H1 (cell line): ENCODE measurements around the gene RAPGEF6. TPM values are rescaled to one million over a fixed set of nuclear protein-coding genes. Genes with fewer than 3 reads are reported as not detected.
"Not testable (repeated sequence)": the region's sequence is repeated elsewhere in the genome, so short reads cannot be mapped to it uniquely, and the experiment has no call there.

ENCODE experiments used
- CTCF ChIA-PET: fragments of 300-600 bp; sonication (Branson Sonifier 250); formaldehyde crosslinking; loops from one replicate; lab custom pipeline; 2021; ENCODE audit not compliant: partially characterized antibody; lab: Charles Lee
- POLR2A ChIA-PET: fragments of 300-600 bp; sonication (Branson Sonifier 250); formaldehyde crosslinking; loops from one replicate; lab custom pipeline; 2021; ENCODE audit warnings: inconsistent platforms; ENCODE audit not compliant: partially characterized antibody; lab: Charles Lee
- DNase-seq, 2 experiments: peaks; one replicate each; pipeline versions ENCODE4 v3.0.0 to v3.0.0-alpha.2; 2010 to 2022; ENCODE audit warnings: low spot score in 2 of 2, low read depth in 1 of 2, mixed read lengths in 1 of 2
- FAIRE-seq: peaks from 2 replicates; lab custom pipeline; 2011; peaks lifted over from hg19 to GRCh38; lab: Jason Lieb, UNC
- H2AFZ ChIP-seq: 2 replicates; pipeline ENCODE4 v1.8.1; 2012; ENCODE audit warnings: low read length, inconsistent platforms
- H2AK5ac ChIP-seq: 2 replicates; pipeline ENCODE4 v1.6.1; 2013; ENCODE audit warnings: low read depth, low read length
- H2BK120ac ChIP-seq: replicated peaks from 2 replicates; pipeline ENCODE3; 2013; ENCODE audit warnings: low read depth, low read length, inconsistent platforms
- H2BK12ac ChIP-seq: 2 replicates; pipeline ENCODE4 v1.6.1; 2013; ENCODE audit warnings: low read depth, low read length
- H2BK15ac ChIP-seq: 2 replicates; pipeline ENCODE4 v1.6.1; 2013; ENCODE audit warnings: low read length
- H2BK20ac ChIP-seq: 2 replicates; pipeline ENCODE4 v1.6.1; 2013; ENCODE audit warnings: low read length
- H2BK5ac ChIP-seq: 2 replicates; pipeline ENCODE4 v1.6.1; 2013; ENCODE audit warnings: low read depth, low read length
- H3K14ac ChIP-seq: 2 replicates; pipeline ENCODE4 v1.6.1; 2013; ENCODE audit warnings: inconsistent platforms; ENCODE audit not compliant: insufficient read length
- H3K18ac ChIP-seq: 2 replicates; pipeline ENCODE4 v1.6.1; 2013; ENCODE audit warnings: low read length; ENCODE audit errors: extremely low read depth
- H3K23ac ChIP-seq: 2 replicates; pipeline ENCODE4 v1.6.1; 2013; ENCODE audit warnings: inconsistent platforms; ENCODE audit not compliant: insufficient read length
- H3K23me2 ChIP-seq: 2 replicates; pipeline ENCODE4 v1.6.1; 2013; ENCODE audit warnings: low read depth, low read length
- H3K27ac ChIP-seq: 2 replicates; pipeline ENCODE4 v1.6.1; 2011; ENCODE audit warnings: low read depth, low read length, inconsistent platforms
- H3K27me3 ChIP-seq, 4 experiments: replicated peaks in 1 of 4; 1 replicate in 1 of 4; 2 replicates in 3 of 4; pipeline versions ENCODE4 v1.6.1 to v1.8.1; 2011 to 2013; ENCODE audit warnings: low read length in 3 of 4, mild to moderate bottlenecking in 3 of 4, inconsistent platforms in 2 of 4, mixed read lengths in 2 of 4, moderate library complexity in 1 of 4; ENCODE audit not compliant: control insufficient read depth in 3 of 4, insufficient read depth in 3 of 4; ENCODE audit errors: extremely low read depth in 1 of 4
- H3K36me3 ChIP-seq, 4 experiments: 2 replicates each; pipeline versions ENCODE4 v1.6.1 to v1.8.1; 2011 to 2013; ENCODE audit warnings: mild to moderate bottlenecking in 4 of 4, low read length in 3 of 4, moderate library complexity in 2 of 4, control low read depth in 1 of 4, inconsistent platforms in 1 of 4; ENCODE audit not compliant: insufficient read depth in 4 of 4, control insufficient read depth in 2 of 4
- H3K4ac ChIP-seq: replicated peaks from 2 replicates; pipeline ENCODE3; 2013; ENCODE audit warnings: low read length, low read depth, mixed read lengths, inconsistent platforms; ENCODE audit not compliant: insufficient read length
- H3K4me1 ChIP-seq, 4 experiments: replicated peaks in 1 of 4; 1 replicate in 1 of 4; 2 replicates in 3 of 4; pipeline versions ENCODE4 v1.6.1 to v1.8.1; 2011 to 2013; ENCODE audit warnings: low read length in 3 of 4, inconsistent platforms in 2 of 4, mixed read lengths in 1 of 4; ENCODE audit not compliant: insufficient read depth in 4 of 4, control insufficient read depth in 3 of 4
- H3K4me2 ChIP-seq, 2 experiments: 2 replicates each; pipeline versions ENCODE4 v1.6.1 to v1.8.1; 2011 to 2013; ENCODE audit warnings: low read depth in 2 of 2, low read length in 2 of 2, control low read depth in 1 of 2, inconsistent platforms in 1 of 2, mild to moderate bottlenecking in 1 of 2; ENCODE audit not compliant: insufficient read depth in 1 of 2
- H3K4me3 ChIP-seq, 4 experiments: fragments of 200-600, 300-600 bp in 1 of 4; sonication (generic), shearing (Covaris generic), sonication (Bioruptor Twin) in 1 of 4; 2 replicates each; pipeline versions ENCODE4 v1.5.1 to v1.8.1; 2011 to 2016; ENCODE audit warnings: low read length in 4 of 4, low read depth in 3 of 4, control low read depth in 2 of 4, inconsistent platforms in 2 of 4, mild to moderate bottlenecking in 2 of 4, mixed read lengths in 1 of 4, moderate library complexity in 1 of 4; ENCODE audit not compliant: insufficient read depth in 2 of 4; ENCODE audit errors: extremely low read depth in 1 of 4
- H3K56ac ChIP-seq: replicated peaks from 2 replicates; pipeline ENCODE3; 2013; ENCODE audit warnings: low read depth, mild to moderate bottlenecking, mixed read lengths, low read length, inconsistent platforms; ENCODE audit not compliant: insufficient read length
- H3K79me1 ChIP-seq: 2 replicates; pipeline ENCODE4 v1.6.1; 2013; ENCODE audit warnings: low read depth, low read length, control low read depth
- H3K79me2 ChIP-seq, 2 experiments: 2 replicates each; pipeline versions ENCODE4 v1.6.1 to v1.8.1; 2012 to 2013; ENCODE audit warnings: low read length in 2 of 2, mild to moderate bottlenecking in 2 of 2, inconsistent platforms in 1 of 2; ENCODE audit not compliant: insufficient read depth in 2 of 2, control insufficient read depth in 1 of 2
- H3K9ac ChIP-seq, 4 experiments: replicated peaks in 1 of 4; 1 replicate in 1 of 4; 2 replicates in 3 of 4; pipeline versions ENCODE4 v1.6.1 to v1.8.1; 2011 to 2013; ENCODE audit warnings: low read depth in 3 of 4, low read length in 3 of 4, control low read depth in 2 of 4, mild to moderate bottlenecking in 2 of 4, moderate library complexity in 2 of 4, inconsistent platforms in 1 of 4; ENCODE audit errors: extremely low read depth in 1 of 4
- H3K9me3 ChIP-seq, 2 experiments: 2 replicates each; pipeline versions ENCODE4 v1.6.1 to v1.8.1; 2012 to 2013; ENCODE audit warnings: mild to moderate bottlenecking in 2 of 2, moderate library complexity in 2 of 2, control low read depth in 1 of 2, inconsistent platforms in 1 of 2, low read depth in 1 of 2, low read length in 1 of 2, mixed read lengths in 1 of 2; ENCODE audit not compliant: insufficient read depth in 2 of 2
- H4K20me1 ChIP-seq, 2 experiments: replicated peaks in 1 of 2; 2 replicates each; pipeline versions ENCODE3 to v1.8.1; 2011 to 2013; ENCODE audit warnings: inconsistent platforms in 2 of 2, low read length in 2 of 2, mild to moderate bottlenecking in 1 of 2; ENCODE audit not compliant: insufficient read depth in 2 of 2, control insufficient read depth in 1 of 2
- H4K5ac ChIP-seq: 2 replicates; pipeline ENCODE4 v1.6.1; 2013; ENCODE audit warnings: low read length, low read depth, mixed read lengths, inconsistent platforms; ENCODE audit not compliant: insufficient read length
- H4K8ac ChIP-seq: 2 replicates; pipeline ENCODE4 v1.8.0; 2013; ENCODE audit warnings: mild to moderate bottlenecking, moderate library complexity, low read length, inconsistent platforms; ENCODE audit not compliant: insufficient read depth; ENCODE audit errors: extremely low read depth
- H4K91ac ChIP-seq: replicated peaks from 2 replicates; pipeline ENCODE3; 2013; ENCODE audit warnings: low read length, mixed read lengths, inconsistent platforms; ENCODE audit not compliant: insufficient read length
- CTBP2 ChIP-seq: IDR thresholded peaks from 2 replicates; pipeline ENCODE4 v1.7.0; 2011; ENCODE audit warnings: borderline replicate concordance, mild to moderate bottlenecking, moderate library complexity, mixed read lengths, low read length; ENCODE audit not compliant: insufficient read depth, insufficient read length
- GABPA ChIP-seq: IDR thresholded peaks from 2 replicates; pipeline ENCODE4 v1.6.1; 2011; ENCODE audit warnings: mild to moderate bottlenecking, low read length, moderate library complexity, borderline replicate concordance; ENCODE audit not compliant: insufficient read depth
- WGBS, 2 experiments: shearing (Covaris generic) in 1 of 2; methylation state at CpG; one replicate each; pipeline versions ENCODE4 v1.1.6 to v1.1.7; 2013 to 2015; ENCODE audit warnings: low lambda C conversion rate in 2 of 2, mixed read lengths in 2 of 2, inconsistent platforms in 1 of 2, low coverage in 1 of 2, missing lambda C conversion rate in 1 of 2; ENCODE audit not compliant: insufficient replicate concordance in 2 of 2, insufficient coverage in 1 of 2, insufficient read length in 1 of 2; ENCODE audit errors: extremely low coverage in 1 of 2, missing lambda C conversion rate in 1 of 2; 5-methylcytosine and 5-hydroxymethylcytosine counted together
- polyA plus RNA-seq, 7 experiments: library from polyadenylated mRNA; depleted of rRNA in 3 of 7; stranded (reverse) in 5 of 7; unstranded in 2 of 7; fragments of >200 nt in 5 of 7; fragments of 200-250 nt in 2 of 7; gene quantifications; 1 replicate in 5 of 7; 2 replicates in 1 of 7; 4 replicates in 1 of 7; pipeline versions ENCODE4 v1.2.1 to v1.2.3, GENCODE V29; 2011 to 2013; ENCODE audit warnings: missing spikeins in 2 of 7, mixed read lengths in 2 of 7
- total RNA-seq: library from RNA; stranded (reverse); fragmentation: NEBNext Ultra II Directional; extraction: Animal tissue kit (Norgen Biotek cat#: 25700); gene quantifications from 2 replicates; pipeline ENCODE4 v1.2.1, GENCODE V29; 2021

Gene RAPGEF6
- total and polyA plus RNA-seq, 2 of the 8 experiments (the other 6 are each of a cell fraction or from before 2014, with no cell fraction given) = 4.8 to 20.0 TPM

DNA sequence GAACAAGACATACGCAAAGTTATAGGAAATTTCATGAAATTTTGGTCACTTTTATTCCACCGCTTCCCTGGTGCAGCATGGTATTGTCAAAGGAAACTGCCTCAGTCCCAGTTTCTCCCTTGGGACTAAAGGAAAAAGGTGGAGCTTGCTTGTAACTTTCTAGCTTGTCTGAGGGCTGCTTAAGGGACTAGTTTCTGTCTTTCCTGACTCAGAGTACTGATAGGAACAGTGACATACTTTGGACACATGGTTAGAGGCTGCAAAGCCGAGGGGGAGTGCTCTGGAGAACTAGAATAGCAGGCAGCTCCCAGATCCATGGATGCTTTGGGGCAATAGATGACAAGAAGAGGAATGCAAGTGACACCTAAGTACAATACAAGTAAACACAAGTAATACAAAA lies 234.4 kb downstream of the RAPGEF6 start (continued):
- TF ChIP-seq CTBP2 (no peak), GABPA (no peak)
- TF ChIP-seq, all 59 proteins: peak for 0

DNA sequence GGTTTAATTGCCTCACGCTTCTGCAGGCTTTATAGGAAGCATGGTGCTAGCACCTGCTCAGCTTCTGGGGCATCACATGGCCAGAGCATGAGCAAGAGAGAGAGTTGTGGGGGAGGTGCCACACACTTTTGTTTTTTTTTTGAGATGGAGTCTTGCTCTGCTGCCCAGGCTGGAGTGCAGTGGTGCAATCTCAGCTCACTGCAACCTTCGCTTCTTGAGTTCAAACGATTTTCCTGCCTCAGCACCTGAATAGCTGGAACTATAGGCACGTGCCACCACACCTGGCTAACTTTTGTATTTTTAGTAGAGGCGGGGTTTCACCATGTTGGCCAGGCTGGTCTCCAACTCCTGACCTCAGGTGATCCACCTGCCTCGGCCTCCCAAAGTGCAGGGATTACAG lies 236.0 kb downstream of the RAPGEF6 start:
- H3K56ac ChIP-seq, H3K23me2 ChIP-seq, H3K79me1 ChIP-seq, H4K8ac ChIP-seq, H3K4me1 ChIP-seq, H4K20me1 ChIP-seq, H3K27me3 ChIP-seq, H3K14ac ChIP-seq, H2BK15ac ChIP-seq, CTCF ChIA-PET, H3K27ac ChIP-seq, FAIRE-seq, H3K4ac ChIP-seq, H4K91ac ChIP-seq, H3K23ac ChIP-seq, H3K79me2 ChIP-seq, H4K5ac ChIP-seq, POLR2A ChIA-PET, DNase-seq, H2BK120ac ChIP-seq, H3K9ac ChIP-seq, H2BK12ac ChIP-seq, H2BK20ac ChIP-seq, H3K4me2 ChIP-seq, H2BK5ac ChIP-seq, H2AFZ ChIP-seq, H3K4me3 ChIP-seq, H3K18ac ChIP-seq, H3K9me3 ChIP-seq, H2AK5ac ChIP-seq: not testable (repeated sequence)
- WGBS, 2 experiments = 93% methylated on average over 6 of the region's 6 CpGs; no CpG with 5 or more reads in 1 of the 2 experiments
- H3K36me3 ChIP-seq = peaks cover 0 to 13% (median 4%) of the 10 kb centered on the region in 4 experiments; a peak in 5 of 8 replicates
